A673 (cell line): ENCODE results near the gene AFF2. TPM values are rescaled to one million over a fixed set of nuclear protein-coding genes. Genes with fewer than 3 reads are reported as not detected.

Experiments
- BruUV-seq: library from RNA; stranded (reverse); fragments of 400-500 nt; replicated peaks from 2 replicates; lab custom pipeline; 2021; lab: Mats Ljungman, UMichigan
- CTCF ChIA-PET: fragments of 300-600 bp; sonication (Branson Sonifier 250); formaldehyde crosslinking; loops from one replicate; lab custom pipeline; 2022; ENCODE audit warnings: antibody characterized with exemption; lab: Charles Lee
- POLR2A ChIA-PET: fragments of 300-600 bp; sonication (Branson Sonifier 250); formaldehyde crosslinking; loops from one replicate; lab custom pipeline; 2022; ENCODE audit warnings: antibody characterized with exemption; ENCODE audit not compliant: low non-redundant PET; lab: Charles Lee
- DNase-seq: peaks from one replicate; pipeline ENCODE4 v3.0.0-alpha.2; 2015; ENCODE audit warnings: low spot score
- H3K27ac ChIP-seq: fragments of 200-600 bp; sonication (generic); 2 replicates; pipeline ENCODE4 v1.5.1; 2016; ENCODE audit warnings: mixed run types, low read depth, mild to moderate bottlenecking, mixed read lengths, antibody characterized with exemption, low read length; ENCODE audit not compliant: poor library complexity, severe bottlenecking
- H3K27me3 ChIP-seq: fragments of 200-600 bp; sonication (generic); replicated peaks from 2 replicates; pipeline ENCODE4 v1.6.1; 2017; ENCODE audit warnings: mixed run types, low read depth, mild to moderate bottlenecking, mixed read lengths, antibody characterized with exemption, low read length; ENCODE audit not compliant: insufficient read depth, poor library complexity
- H3K36me3 ChIP-seq: fragments of 200-600 bp; sonication (generic); 2 replicates; pipeline ENCODE4 v1.6.1; 2016; ENCODE audit warnings: mixed run types, mild to moderate bottlenecking, mixed read lengths, antibody characterized with exemption, low read length; ENCODE audit not compliant: insufficient read depth, poor library complexity, severe bottlenecking
- H3K4me1 ChIP-seq: fragments of 200-600 bp; sonication (generic); 2 replicates; pipeline ENCODE4 v1.6.1; 2017; ENCODE audit warnings: mixed run types, mild to moderate bottlenecking, mixed read lengths, antibody characterized with exemption, low read length; ENCODE audit not compliant: insufficient read depth, poor library complexity, severe bottlenecking
- H3K4me3 ChIP-seq: fragments of 200-600 bp; sonication (generic); 2 replicates; pipeline ENCODE4 v1.5.1; 2016; ENCODE audit warnings: low read depth, mixed run types, mild to moderate bottlenecking, mixed read lengths, low read length; ENCODE audit not compliant: poor library complexity, severe bottlenecking
- H3K9me3 ChIP-seq: fragments of 200-600 bp; sonication (generic); 2 replicates; pipeline ENCODE4 v1.6.1; 2016; ENCODE audit warnings: mixed run types, low read depth, mild to moderate bottlenecking, mixed read lengths, antibody characterized with exemption, low read length; ENCODE audit not compliant: poor library complexity, severe bottlenecking
- EZH2 ChIP-seq: fragments of 200-600 bp; sonication (generic); IDR thresholded peaks from 2 replicates; pipeline ENCODE4 v1.6.1; 2017; ENCODE audit warnings: borderline replicate concordance, low read depth, mild to moderate bottlenecking, mixed read lengths, antibody characterized with exemption, low read length; ENCODE audit not compliant: poor library complexity, severe bottlenecking
- intact Hi-C: fragments of 100-400 bp; cut with micrococcal nuclease; formaldehyde crosslinking; loops from one replicate; pipeline ENCODE4 v1.10.0; 2022; ENCODE audit not compliant: unreplicated experiment
- total RNA-seq: library from RNA; stranded (reverse); gene quantifications from 2 replicates; pipeline ENCODE4 v1.2.3, GENCODE V29; 2021
- TF ChIP-seq, protein P1 (sequence below): fragments of 300-800, 200-600 bp; sonication (generic); conservative IDR thresholded peaks from 2 replicates; pipeline ENCODE4 v1.5.1; 2017; ENCODE audit warnings: low read depth, mild to moderate bottlenecking, antibody characterized with exemption, low read length, moderate library complexity, mixed read lengths

Gene AFF2
- total RNA-seq, 1 experiment from 2014 or later = not detected

DNA sequence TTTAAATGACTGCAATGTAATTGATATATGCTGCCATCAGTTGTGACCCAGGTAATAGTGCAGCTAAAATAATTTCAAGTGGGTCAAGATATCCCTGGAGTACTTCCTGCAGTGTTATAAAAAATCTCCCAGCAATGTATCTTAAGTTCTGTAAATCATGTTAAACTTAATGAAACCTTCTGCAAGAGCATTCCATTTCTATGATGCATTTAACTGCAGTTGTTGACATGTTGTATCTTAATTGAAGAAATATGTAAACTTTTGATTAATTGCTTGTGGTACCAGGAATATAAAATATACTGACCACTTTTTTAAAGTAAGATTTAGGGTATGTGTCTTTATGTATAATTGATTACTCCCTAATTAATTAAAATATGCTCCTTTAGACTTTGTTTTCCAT, 213.6 kb downstream of the AFF2 start:
- Histone ChIP-seq H3K9me3 (no peaks in the 10 kb centered on the region), H3K36me3 (no peaks in the 10 kb centered on the region), H3K27me3 (no peaks in the 10 kb centered on the region), H3K4me3 (no peak overlapping the region), H3K27ac (no peak overlapping the region), H3K4me1 (no peaks in the 10 kb centered on the region)
- CTCF ChIA-PET = no interaction called here
- no peak for DNase-seq
- intact Hi-C loops = no loop called here
- no TSS peak for BruUV-seq
- TF ChIP-seq EZH2 = no peak
- TF ChIP-seq, protein P1, sequence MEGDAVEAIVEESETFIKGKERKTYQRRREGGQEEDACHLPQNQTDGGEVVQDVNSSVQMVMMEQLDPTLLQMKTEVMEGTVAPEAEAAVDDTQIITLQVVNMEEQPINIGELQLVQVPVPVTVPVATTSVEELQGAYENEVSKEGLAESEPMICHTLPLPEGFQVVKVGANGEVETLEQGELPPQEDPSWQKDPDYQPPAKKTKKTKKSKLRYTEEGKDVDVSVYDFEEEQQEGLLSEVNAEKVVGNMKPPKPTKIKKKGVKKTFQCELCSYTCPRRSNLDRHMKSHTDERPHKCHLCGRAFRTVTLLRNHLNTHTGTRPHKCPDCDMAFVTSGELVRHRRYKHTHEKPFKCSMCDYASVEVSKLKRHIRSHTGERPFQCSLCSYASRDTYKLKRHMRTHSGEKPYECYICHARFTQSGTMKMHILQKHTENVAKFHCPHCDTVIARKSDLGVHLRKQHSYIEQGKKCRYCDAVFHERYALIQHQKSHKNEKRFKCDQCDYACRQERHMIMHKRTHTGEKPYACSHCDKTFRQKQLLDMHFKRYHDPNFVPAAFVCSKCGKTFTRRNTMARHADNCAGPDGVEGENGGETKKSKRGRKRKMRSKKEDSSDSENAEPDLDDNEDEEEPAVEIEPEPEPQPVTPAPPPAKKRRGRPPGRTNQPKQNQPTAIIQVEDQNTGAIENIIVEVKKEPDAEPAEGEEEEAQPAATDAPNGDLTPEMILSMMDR = no peak
- POLR2A ChIA-PET = no interaction called here

DNA sequence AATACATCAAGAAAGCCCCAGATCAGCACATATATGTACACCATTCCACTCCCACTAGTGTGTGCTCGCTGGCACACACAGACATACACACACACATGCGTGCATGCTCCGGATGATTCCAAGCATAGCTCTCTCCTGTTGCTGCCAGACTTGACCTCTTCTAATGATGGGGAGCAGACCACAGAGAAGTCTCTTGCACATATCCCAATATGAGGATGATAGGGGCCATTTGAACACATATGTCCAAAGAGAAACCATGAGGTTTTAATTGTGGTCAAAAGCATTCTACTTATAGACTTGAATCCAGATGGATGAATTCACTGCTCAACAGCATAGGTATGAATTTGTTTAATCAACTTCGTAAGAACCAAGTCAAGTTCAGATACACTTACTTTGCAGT, 214.9 kb downstream of the AFF2 start:
- no peak for DNase-seq
- no peak overlapping the region for H3K4me3 ChIP-seq
- no peak overlapping the region for H3K27ac ChIP-seq
- H3K9me3 ChIP-seq = no peaks in the 10 kb centered on the region
- intact Hi-C loops = no loop called here
- no peaks in the 10 kb centered on the region for H3K36me3 ChIP-seq
- ChIA-PET POLR2A (no interaction called here), CTCF (no interaction called here)
- H3K4me1 ChIP-seq = no peaks in the 10 kb centered on the region
- no TSS peak for BruUV-seq
- H3K27me3 ChIP-seq = no peaks in the 10 kb centered on the region
- TF ChIP-seq, protein P1 = no peak
- no peak for TF ChIP-seq EZH2

DNA sequence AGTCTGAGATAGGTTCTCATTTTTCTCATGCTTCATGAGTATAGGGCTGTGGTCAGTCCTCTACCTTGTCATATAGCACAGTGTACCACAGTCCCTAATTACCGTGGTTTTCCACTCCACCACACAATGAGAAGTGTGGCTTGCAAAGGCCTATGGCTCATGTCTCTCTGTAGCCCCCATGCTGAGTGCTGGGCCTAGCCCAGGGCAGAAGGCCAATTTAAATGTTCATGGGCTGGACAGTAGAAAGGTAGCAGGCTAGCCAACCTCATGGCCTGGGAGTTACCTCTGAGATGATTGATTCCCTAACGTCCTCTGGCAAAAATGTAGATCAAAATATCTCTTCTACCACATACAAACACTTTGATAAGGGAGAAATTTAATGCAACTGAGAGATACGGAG, 222.5 kb downstream of the AFF2 start:
- no TSS peak for BruUV-seq
- ChIA-PET POLR2A (no interaction called here), CTCF (no interaction called here)
- Histone ChIP-seq H3K27me3 (no peaks in the 10 kb centered on the region), H3K4me3 (no peak overlapping the region), H3K9me3 (no peaks in the 10 kb centered on the region), H3K36me3 (no peaks in the 10 kb centered on the region), H3K27ac (no peak overlapping the region), H3K4me1 (no peaks in the 10 kb centered on the region)
- TF ChIP-seq, protein P1 = no peak
- no peak for TF ChIP-seq EZH2
- intact Hi-C loops = no loop called here
- DNase-seq = no peak
